KMS-11 (cell line): ENCODE results near the gene LGALS3.

ENCODE experiments used
- H2AFZ ChIP-seq: fragments of 200-600 bp; sonication (generic); 2 replicates; pipeline ENCODE4 v1.6.1; 2016; ENCODE audit warnings: antibody characterized with exemption, mixed run types, low read depth
- H3K27ac ChIP-seq: fragments of 200-600 bp; sonication (generic); 2 replicates; pipeline ENCODE4 v1.6.1; 2016; ENCODE audit warnings: mild to moderate bottlenecking, mixed run types
- H3K27me3 ChIP-seq: fragments of 200-600 bp; sonication (generic); 2 replicates; pipeline ENCODE4 v1.6.1; 2017; ENCODE audit warnings: mild to moderate bottlenecking, low read depth, mixed run types, moderate library complexity; ENCODE audit not compliant: insufficient read depth
- H3K36me3 ChIP-seq: fragments of 200-600 bp; sonication (generic); 2 replicates; pipeline ENCODE4 v1.6.1; 2017; ENCODE audit warnings: mild to moderate bottlenecking, mixed run types; ENCODE audit not compliant: insufficient read depth
- H3K4me1 ChIP-seq: fragments of 200-600 bp; sonication (generic); 2 replicates; pipeline ENCODE4 v1.6.1; 2016; ENCODE audit warnings: mild to moderate bottlenecking, low read depth, mixed run types; ENCODE audit not compliant: poor library complexity, severe bottlenecking
- H3K4me2 ChIP-seq: fragments of 200-600 bp; sonication (generic); 2 replicates; pipeline ENCODE4 v1.7.0; 2016; ENCODE audit warnings: mild to moderate bottlenecking, mixed run types
- H3K4me3 ChIP-seq: fragments of 200-600 bp; sonication (generic); IDR thresholded peaks from 2 replicates; pipeline ENCODE4 v1.6.1; 2017; ENCODE audit warnings: low read depth, low read length, mixed read lengths; ENCODE audit not compliant: insufficient read depth
- H3K79me2 ChIP-seq: fragments of 200-600 bp; sonication (generic); 2 replicates; pipeline ENCODE4 v1.6.1; 2016; ENCODE audit warnings: low read depth, mixed run types; ENCODE audit not compliant: insufficient read depth
- H3K9ac ChIP-seq: fragments of 200-600 bp; sonication (generic); 2 replicates; pipeline ENCODE4 v1.6.1; 2016; ENCODE audit warnings: mild to moderate bottlenecking, mixed run types
- H4K20me1 ChIP-seq: fragments of 200-600 bp; sonication (generic); 2 replicates; pipeline ENCODE4 v1.6.1; 2016; ENCODE audit warnings: mild to moderate bottlenecking, mixed run types; ENCODE audit not compliant: insufficient read depth
- CTCF ChIP-seq: fragments of 200-600 bp; sonication (generic); conservative IDR thresholded peaks from 2 replicates; pipeline ENCODE4 v1.6.1; 2017; ENCODE audit warnings: low read depth, mild to moderate bottlenecking, antibody characterized with exemption, low read length, moderate library complexity, mixed read lengths

Gene LGALS3

GRCh38 chr14:55126932-55127459 is 2.1 kb upstream of the LGALS3 start:
- Histone ChIP-seq H3K4me1 (no peaks in the 10 kb centered on the region), H3K79me2 (no peaks in the 10 kb centered on the region), H3K4me3 (no peak overlapping the region), H3K27ac (no peak overlapping the region), H3K9ac (no peak overlapping the region), H3K27me3 (no peaks in the 10 kb centered on the region), H2AFZ (no peak overlapping the region), H3K4me2 (no peak overlapping the region), H4K20me1 (no peaks in the 10 kb centered on the region), H3K36me3 (no peaks in the 10 kb centered on the region)
- TF ChIP-seq CTCF, result no peak

GRCh38 chr14:55127460-55127951 is 1.5 kb upstream of the LGALS3 start:
- no peak overlapping the region for H3K4me3 ChIP-seq
- H3K27me3 ChIP-seq, result no peaks in the 10 kb centered on the region
- H3K4me1 ChIP-seq, result no peaks in the 10 kb centered on the region
- no peak overlapping the region for H3K9ac ChIP-seq
- H3K27ac ChIP-seq, result no peak overlapping the region
- TF ChIP-seq CTCF, result no peak
- no peak overlapping the region for H2AFZ ChIP-seq
- no peaks in the 10 kb centered on the region for H3K36me3 ChIP-seq
- H4K20me1 ChIP-seq, result no peaks in the 10 kb centered on the region
- no peak overlapping the region for H3K4me2 ChIP-seq
- no peaks in the 10 kb centered on the region for H3K79me2 ChIP-seq

GRCh38 chr14:55128386-55129085 is 516 bp upstream of the LGALS3 start:
- Histone ChIP-seq H3K4me1 (no peaks in the 10 kb centered on the region), H3K9ac (no peak overlapping the region; the same call in 1 of the 2 replicates), H2AFZ (peak overlapping the region; percentile 75), H3K36me3 (no peaks in the 10 kb centered on the region), H3K79me2 (no peaks in the 10 kb centered on the region), H4K20me1 (no peaks in the 10 kb centered on the region), H3K27me3 (no peaks in the 10 kb centered on the region), H3K4me2 (peak overlapping the region; percentile 36; the same call in 1 of the 2 replicates), H3K4me3 (no peak overlapping the region), H3K27ac (no peak overlapping the region)
- no peak for TF ChIP-seq CTCF

GRCh38 chr14:55129428-55130195 is 560 bp downstream of the LGALS3 start:
- peak overlapping the region; percentile 75 for H2AFZ ChIP-seq
- no peaks in the 10 kb centered on the region for H4K20me1 ChIP-seq
- H3K79me2 ChIP-seq, result no peaks in the 10 kb centered on the region
- peak overlapping the region; percentile 89 for H3K4me2 ChIP-seq
- H3K9ac ChIP-seq, result peak overlapping the region; percentile 56; the same call in 1 of the 2 replicates
- H3K4me1 ChIP-seq, result no peaks in the 10 kb centered on the region
- no peak overlapping the region for H3K27ac ChIP-seq
- no peaks in the 10 kb centered on the region for H3K27me3 ChIP-seq
- TF ChIP-seq CTCF, result no peak
- no peak overlapping the region for H3K4me3 ChIP-seq
- no peaks in the 10 kb centered on the region for H3K36me3 ChIP-seq
